ENCODE data around the gene YBEY. TPM values are rescaled to one million over a fixed set of nuclear protein-coding genes. Genes with fewer than 3 reads are reported as not detected.

YBEY gene
- total and polyA plus RNA-seq, 2 of the 13 experiments (the other 11 are each of a cell fraction or from before 2014, with no cell fraction given), result 6.5 to 8.9 TPM

DNA sequence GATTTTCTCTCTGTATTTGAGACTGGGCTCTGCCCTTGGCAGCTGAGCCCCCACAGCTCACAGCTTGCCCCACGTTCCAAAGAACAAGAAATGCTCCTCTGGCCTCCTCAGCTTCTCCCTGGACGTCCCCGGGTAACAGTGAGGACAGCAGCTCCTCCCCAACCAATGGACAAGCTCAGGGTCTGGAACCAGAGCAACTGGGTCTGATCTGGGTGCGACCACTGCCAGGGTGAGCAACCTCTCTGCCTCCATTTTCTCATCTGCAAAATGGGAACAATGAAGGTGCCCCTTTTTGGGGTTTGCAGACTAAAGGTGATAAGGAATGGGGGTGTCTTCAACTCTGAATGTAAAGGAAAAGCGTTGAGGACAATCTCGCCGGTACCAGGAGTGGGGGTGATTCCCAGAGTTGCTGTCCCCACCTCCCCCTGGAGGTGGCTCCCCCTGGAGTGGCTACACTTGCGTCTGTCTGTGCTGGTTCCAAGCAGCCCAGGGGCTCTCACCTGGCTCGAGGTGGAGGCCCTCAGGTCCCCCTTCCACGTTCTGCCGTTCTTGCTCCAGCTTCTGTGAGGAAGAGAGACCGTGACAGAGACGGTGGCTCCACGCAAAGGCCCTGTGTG lies 30.7 kb downstream of the YBEY start:
- POLR2A ChIA-PET, result no interaction called here
- WGBS (ENCODE audit: low lambda C conversion rate), result 96% methylated on average over 13 of the region's 14 CpGs
- TF ChIP-seq ZNF629 (CRISPR knock-in tag; conservative IDR thresholded peaks at IDR 0.05) (peak; percentile 68), HNF4A (CRISPR knock-in tag; IDR thresholded peaks at IDR 0.05) (no peak), MZF1 (CRISPR knock-in tag; IDR thresholded peaks at IDR 0.05; ENCODE audit: borderline replicate concordance) (no peak), NFKB2 (CRISPR knock-in tag; IDR thresholded peaks at IDR 0.05; ENCODE audit: borderline replicate concordance) (no peak), ERF (CRISPR knock-in tag; IDR thresholded peaks at IDR 0.05) (no peak)
- no peak overlapping the region for H3K27ac ChIP-seq (ENCODE audit: extremely low read length, insufficient read depth, low read length)
- no peak overlapping the region for H3K4me2 ChIP-seq (ENCODE audit: low read depth, low read length)
- FAIRE-seq, result no peak
- intact Hi-C loops (cut with micrococcal nuclease; ENCODE audit: unreplicated experiment) (no loop called here), in situ Hi-C loops (cut with HindIII; ENCODE audit: extremely low pct_ligation_motif_present, low pct_unique_long_range_greater_than_20kb) (no loop called here)
- H3K79me2 ChIP-seq (ENCODE audit: insufficient read depth, low read length), result peaks cover 12% of the 10 kb centered on the region
- CTCF ChIA-PET (ENCODE audit: low intra/inter-chr PET ratio, low total read pairs), result no interaction called here
- H3K9ac ChIP-seq (ENCODE audit: insufficient read depth, low read depth, low read length), result no peak overlapping the region
- no peak overlapping the region for H2AFZ ChIP-seq (ENCODE audit: low read length)
- no peaks in the 10 kb centered on the region for H3K9me3 ChIP-seq (ENCODE audit: low read length)
- no peak overlapping the region for H3K4me3 ChIP-seq (replicated peaks in 1 of 3; ENCODE audit: insufficient read depth in 1 of 3, low read depth in 2 of 3, low read length in 3 of 3)
- H3K36me3 ChIP-seq (replicated peaks in 1 of 2; ENCODE audit: control insufficient read depth in 1 of 2, insufficient read depth in 2 of 2, low read length in 2 of 2), result peaks cover 0 to 1% of the 10 kb centered on the region in 2 experiments; a peak in 1 of 5 replicates
- no peaks in the 10 kb centered on the region for H4K20me1 ChIP-seq (ENCODE audit: insufficient read depth, low read length)
- ATAC-seq, result no peak
- no peak for DNase-seq (ENCODE audit: low spot score)
- BruUV-seq (replicated peaks), result no TSS peak
- no peaks in the 10 kb centered on the region for H3K27me3 ChIP-seq (ENCODE audit: control insufficient read depth in 1 of 2, insufficient read depth in 2 of 2, low read length in 2 of 2)
- peaks cover 29% of the 10 kb centered on the region for H3K4me1 ChIP-seq (ENCODE audit: insufficient read depth, low read length)

GRCh38 chr21:46317710-46318463 lies 31.7 kb downstream of the YBEY start:
- H3K9me3 ChIP-seq (ENCODE audit: low read length), result no peaks in the 10 kb centered on the region
- ATAC-seq (no peak), FAIRE-seq (no peak), DNase-seq (ENCODE audit: low spot score) (no peak)
- no peak overlapping the region for H3K4me3 ChIP-seq (replicated peaks in 1 of 3; ENCODE audit: insufficient read depth in 1 of 3, low read depth in 2 of 3, low read length in 3 of 3)
- no peak overlapping the region for H3K4me2 ChIP-seq (ENCODE audit: low read depth, low read length)
- H2AFZ ChIP-seq (ENCODE audit: low read length), result no peak overlapping the region
- BruUV-seq (replicated peaks), result no TSS peak
- peaks cover 36% of the 10 kb centered on the region for H3K4me1 ChIP-seq (ENCODE audit: insufficient read depth, low read length)
- H3K9ac ChIP-seq (ENCODE audit: insufficient read depth, low read depth, low read length), result no peak overlapping the region
- H3K36me3 ChIP-seq (replicated peaks in 1 of 2; ENCODE audit: control insufficient read depth in 1 of 2, insufficient read depth in 2 of 2, low read length in 2 of 2), result peaks cover 0 to 1% of the 10 kb centered on the region in 2 experiments; a peak in 1 of 5 replicates
- intact Hi-C loops (cut with micrococcal nuclease; ENCODE audit: unreplicated experiment), result no loop called here
- H3K27ac ChIP-seq (ENCODE audit: extremely low read length, insufficient read depth, low read length), result no peak overlapping the region
- ChIA-PET POLR2A (no interaction called here), CTCF (ENCODE audit: low intra/inter-chr PET ratio, low total read pairs) (no interaction called here)
- WGBS (ENCODE audit: low lambda C conversion rate), result 80% methylated on average over 1 of the region's 20 CpGs
- H3K27me3 ChIP-seq (ENCODE audit: control insufficient read depth in 1 of 2, insufficient read depth in 2 of 2, low read length in 2 of 2), result no peaks in the 10 kb centered on the region; a peak in 1 of 5 replicates
- in situ Hi-C loops (cut with HindIII; ENCODE audit: extremely low pct_ligation_motif_present, low pct_unique_long_range_greater_than_20kb), result no loop called here
- peaks cover 23% of the 10 kb centered on the region for H3K79me2 ChIP-seq (ENCODE audit: insufficient read depth, low read length)
- no peaks in the 10 kb centered on the region for H4K20me1 ChIP-seq (ENCODE audit: insufficient read depth, low read length)
- TF ChIP-seq ZSCAN9 (CRISPR knock-in tag; IDR thresholded peaks at IDR 0.05; ENCODE audit: borderline replicate concordance), result no peak
- no peak for TF ChIP-seq GTF3A (CRISPR knock-in tag; conservative IDR thresholded peaks at IDR 0.05)
- TF ChIP-seq, protein P1, sequence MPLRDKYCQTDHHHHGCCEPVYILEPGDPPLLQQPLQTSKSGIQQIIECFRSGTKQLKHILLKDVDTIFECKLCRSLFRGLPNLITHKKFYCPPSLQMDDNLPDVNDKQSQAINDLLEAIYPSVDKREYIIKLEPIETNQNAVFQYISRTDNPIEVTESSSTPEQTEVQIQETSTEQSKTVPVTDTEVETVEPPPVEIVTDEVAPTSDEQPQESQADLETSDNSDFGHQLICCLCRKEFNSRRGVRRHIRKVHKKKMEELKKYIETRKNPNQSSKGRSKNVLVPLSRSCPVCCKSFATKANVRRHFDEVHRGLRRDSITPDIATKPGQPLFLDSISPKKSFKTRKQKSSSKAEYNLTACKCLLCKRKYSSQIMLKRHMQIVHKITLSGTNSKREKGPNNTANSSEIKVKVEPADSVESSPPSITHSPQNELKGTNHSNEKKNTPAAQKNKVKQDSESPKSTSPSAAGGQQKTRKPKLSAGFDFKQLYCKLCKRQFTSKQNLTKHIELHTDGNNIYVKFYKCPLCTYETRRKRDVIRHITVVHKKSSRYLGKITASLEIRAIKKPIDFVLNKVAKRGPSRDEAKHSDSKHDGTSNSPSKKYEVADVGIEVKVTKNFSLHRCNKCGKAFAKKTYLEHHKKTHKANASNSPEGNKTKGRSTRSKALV (CRISPR knock-in tag; IDR thresholded peaks at IDR 0.05), result no peak
- peak; percentile 85 for TF ChIP-seq AGO2 (optimal IDR thresholded peaks at IDR 0.05; ENCODE audit: low read depth, low read length)
- TF ChIP-seq ARNT (IDR thresholded peaks at IDR 0.05), result no peak
- no peak for TF ChIP-seq ATF7 (IDR thresholded peaks at IDR 0.05)
- TF ChIP-seq ATF7 (CRISPR knock-in tag; IDR thresholded peaks at IDR 0.05), result 0 out of 2 replicates have a peak, but pooled peaks have one; percentile 8
- TF ChIP-seq ZNF777 (CRISPR knock-in tag; IDR thresholded peaks at IDR 0.05), result no peak
